SK-N-SH (cell line): ENCODE results near the gene SHROOM2. TPM values are rescaled to one million over a fixed set of nuclear protein-coding genes. Genes with fewer than 3 reads are reported as not detected.

Experiments
- CTCF ChIA-PET: fragments of 300-600, 350-600 bp; formaldehyde crosslinking; extraction: SDS; loops from one replicate; lab custom pipeline; 2021; lab: Yijun Ruan, JAX
- POLR2A ChIA-PET: fragments of 350-600 bp; sonication (Branson Sonifier 250); formaldehyde crosslinking; extraction: SDS; loops from one replicate; lab custom pipeline; 2020; ENCODE audit warnings: antibody characterized with exemption, inconsistent platforms; lab: Yijun Ruan, JAX
- DNase-seq: peaks from one replicate; pipeline ENCODE4 v3.0.0; 2012
- H2AFZ ChIP-seq: fragments of 200-600 bp; sonication (generic); 2 replicates; pipeline ENCODE4 v1.8.1; 2016; ENCODE audit warnings: antibody characterized with exemption, mild to moderate bottlenecking, low read depth
- H3F3A ChIP-seq: fragments of 200-600 bp; sonication (generic); replicated peaks from 2 replicates; pipeline ENCODE3; 2016; ENCODE audit warnings: antibody characterized with exemption, mild to moderate bottlenecking; ENCODE audit not compliant: insufficient read depth
- H3K27ac ChIP-seq, 2 experiments: fragments of 200-500 bp in 1 of 2; fragments of 200-600 bp in 1 of 2; sonication (Bioruptor generic) in 1 of 2; sonication (generic), shearing (Covaris generic) in 1 of 2; 2 replicates each; pipeline versions ENCODE4 v1.5.1 to v1.6.1; 2014 to 2016; ENCODE audit warnings: low read depth in 2 of 2, inconsistent platforms in 1 of 2, low read length in 1 of 2, mild to moderate bottlenecking in 1 of 2, mixed read lengths in 1 of 2
- H3K27me3 ChIP-seq: fragments of 200-600 bp; sonication (generic), shearing (Covaris generic); 2 replicates; pipeline ENCODE4 v1.6.1; 2016; ENCODE audit warnings: mixed run types; ENCODE audit not compliant: insufficient read depth
- H3K36me3 ChIP-seq, 2 experiments: fragments of 200-500 bp in 1 of 2; fragments of 200-600 bp in 1 of 2; sonication (Bioruptor generic) in 1 of 2; sonication (generic) in 1 of 2; replicated peaks in 1 of 2; 2 replicates each; pipeline versions ENCODE3 to v1.5.1; 2014 to 2016; ENCODE audit warnings: low read length in 1 of 2, mild to moderate bottlenecking in 1 of 2; ENCODE audit not compliant: insufficient read depth in 2 of 2, control insufficient read depth in 1 of 2
- H3K4me1 ChIP-seq, 2 experiments: fragments of 200-500 bp in 1 of 2; fragments of 200-600 bp in 1 of 2; sonication (Bioruptor generic) in 1 of 2; sonication (generic), shearing (Covaris generic) in 1 of 2; 2 replicates each; pipeline versions ENCODE4 v1.5.1 to v1.6.1; 2014 to 2016; ENCODE audit warnings: low read depth in 1 of 2, low read length in 1 of 2, mixed run types in 1 of 2; ENCODE audit not compliant: insufficient read depth in 2 of 2, control insufficient read depth in 1 of 2
- H3K4me2 ChIP-seq: fragments of 200-600 bp; sonication (generic), shearing (Covaris generic); 2 replicates; pipeline ENCODE4 v1.6.1; 2017; ENCODE audit warnings: mixed run types
- H3K4me3 ChIP-seq, 2 experiments: fragments of 200-500 bp in 1 of 2; fragments of 200-600 bp in 1 of 2; sonication (Bioruptor generic) in 1 of 2; sonication (generic), shearing (Covaris generic) in 1 of 2; 2 replicates each; pipeline versions ENCODE4 v1.5.1 to v1.8.1; 2014 to 2016; ENCODE audit warnings: low read depth in 2 of 2, inconsistent platforms in 1 of 2, low read length in 1 of 2, mild to moderate bottlenecking in 1 of 2, mixed read lengths in 1 of 2, moderate library complexity in 1 of 2
- H3K79me2 ChIP-seq: fragments of 200-600 bp; sonication (generic); 2 replicates; pipeline ENCODE4 v1.8.1; 2017; ENCODE audit warnings: mild to moderate bottlenecking; ENCODE audit not compliant: insufficient read depth
- H3K9ac ChIP-seq: fragments of 200-600 bp; sonication (generic); 2 replicates; pipeline ENCODE4 v1.6.1; 2017; ENCODE audit warnings: mixed run types
- H3K9me2 ChIP-seq: fragments of 200-600 bp; sonication (generic); 2 replicates; pipeline ENCODE4 v1.6.1; 2017; ENCODE audit warnings: mixed run types
- H3K9me3 ChIP-seq: fragments of 200-600 bp; sonication (generic); 2 replicates; pipeline ENCODE4 v1.6.1; 2017; ENCODE audit warnings: mixed run types, mild to moderate bottlenecking, moderate library complexity
- H4K20me1 ChIP-seq: fragments of 200-600 bp; sonication (generic); 2 replicates; pipeline ENCODE4 v1.6.1; 2017; ENCODE audit warnings: mild to moderate bottlenecking, mixed run types; ENCODE audit not compliant: insufficient read depth
- ELF1 ChIP-seq: IDR thresholded peaks from 2 replicates; pipeline ENCODE4 v1.4.0; 2012
- EZH2phosphoT487 ChIP-seq: fragments of 200-600 bp; sonication (generic); IDR thresholded peaks from 2 replicates; pipeline ENCODE4 v1.6.1; 2017; ENCODE audit warnings: low read depth, mixed run types, mild to moderate bottlenecking, antibody characterized with exemption, moderate library complexity, borderline replicate concordance
- FOSL2 ChIP-seq: IDR thresholded peaks from 2 replicates; pipeline ENCODE4 v1.4.0; 2012; ENCODE audit warnings: low read depth, mild to moderate bottlenecking, moderate library complexity, borderline replicate concordance
- FOXM1 ChIP-seq: IDR thresholded peaks from 2 replicates; pipeline ENCODE4 v1.4.0; 2012; ENCODE audit warnings: low read depth, mild to moderate bottlenecking
- GATA2 ChIP-seq: sonication (generic); formaldehyde crosslinking; IDR thresholded peaks from 2 replicates; pipeline ENCODE4 v1.5.0; 2020; ENCODE audit warnings: mild to moderate bottlenecking, missing genetic modification reagents
- JUND ChIP-seq: IDR thresholded peaks from 2 replicates; pipeline ENCODE4 v1.4.0; 2012
- MAX ChIP-seq: IDR thresholded peaks from 2 replicates; pipeline ENCODE4 v1.4.0; 2012; ENCODE audit warnings: low read depth
- MXI1 ChIP-seq: IDR thresholded peaks from 2 replicates; pipeline ENCODE4 v1.6.1; 2012; ENCODE audit warnings: mild to moderate bottlenecking, low read depth, low read length, improper control_type of control experiment
- NFIC ChIP-seq: IDR thresholded peaks from 2 replicates; pipeline ENCODE4 v1.4.0; 2012; ENCODE audit warnings: borderline replicate concordance
- NRF1 ChIP-seq: IDR thresholded peaks from 2 replicates; pipeline ENCODE4 v1.6.1; 2012; ENCODE audit warnings: low read depth, mild to moderate bottlenecking, low read length
- RAD21 ChIP-seq: IDR thresholded peaks from 2 replicates; pipeline ENCODE4 v1.6.1; 2012; ENCODE audit warnings: mild to moderate bottlenecking, low read length
- RFX5 ChIP-seq: IDR thresholded peaks from 2 replicates; pipeline ENCODE4 v1.6.1; 2012; ENCODE audit warnings: mild to moderate bottlenecking, improper control_type of control experiment, low read length
- RXRA ChIP-seq: IDR thresholded peaks from 2 replicates; pipeline ENCODE4 v1.4.0; 2012; ENCODE audit warnings: low read depth, mild to moderate bottlenecking, borderline replicate concordance
- SMC3 ChIP-seq: IDR thresholded peaks from 2 replicates; pipeline ENCODE4 v1.6.1; 2012; ENCODE audit warnings: low read depth, low read length, improper control_type of control experiment
- TCF12 ChIP-seq: IDR thresholded peaks from 2 replicates; pipeline ENCODE4 v1.4.0; 2012
- TEAD4 ChIP-seq: IDR thresholded peaks from 2 replicates; pipeline ENCODE4 v1.4.0; 2012; ENCODE audit warnings: mild to moderate bottlenecking, borderline replicate concordance; ENCODE audit not compliant: insufficient read depth
- USF1 ChIP-seq: IDR thresholded peaks from 2 replicates; pipeline ENCODE4 v1.4.0; 2012; ENCODE audit warnings: low read depth, borderline replicate concordance
- WGBS: methylation state at CpG from one replicate; pipeline ENCODE4 v1.1.6; 2017; ENCODE audit warnings: low lambda C conversion rate; 5-methylcytosine and 5-hydroxymethylcytosine counted together
- polyA plus RNA-seq, 3 experiments: library from polyadenylated mRNA; depleted of rRNA; stranded (reverse); fragments of >200 nt; gene quantifications; 2 replicates each; pipeline ENCODE4 v1.2.3, GENCODE V29; 2012
- TF ChIP-seq, protein P1 (sequence below): IDR thresholded peaks from 2 replicates; pipeline ENCODE4 v1.4.0; 2012; ENCODE audit warnings: low read depth, borderline replicate concordance
- TF ChIP-seq, protein P2 (sequence below): fragments of 150-350 bp; IDR thresholded peaks from 2 replicates; pipeline ENCODE4 v1.6.1; 2017; ENCODE audit warnings: antibody characterized with exemption, low read length, low read depth, borderline replicate concordance

Gene SHROOM2
- polyA plus RNA-seq, 1 of the 3 experiments (the other 2 are of a cell fraction) = not detected

GRCh38 chrX:9835585-9836210, 49.5 kb downstream of the SHROOM2 start (continued):
- TF ChIP-seq EZH2phosphoT487 (no peak), RAD21 (no peak)

- no peak for DNase-seq
- H3K9me3 ChIP-seq = no peaks in the 10 kb centered on the region
- H3K36me3 ChIP-seq = no peaks in the 10 kb centered on the region
- H3K4me2 ChIP-seq = no peak overlapping the region
- no peaks in the 10 kb centered on the region for H3K9me2 ChIP-seq
- POLR2A ChIA-PET = no interaction called here
- H3K4me3 ChIP-seq = no peak overlapping the region
- TF ChIP-seq, protein P1, sequence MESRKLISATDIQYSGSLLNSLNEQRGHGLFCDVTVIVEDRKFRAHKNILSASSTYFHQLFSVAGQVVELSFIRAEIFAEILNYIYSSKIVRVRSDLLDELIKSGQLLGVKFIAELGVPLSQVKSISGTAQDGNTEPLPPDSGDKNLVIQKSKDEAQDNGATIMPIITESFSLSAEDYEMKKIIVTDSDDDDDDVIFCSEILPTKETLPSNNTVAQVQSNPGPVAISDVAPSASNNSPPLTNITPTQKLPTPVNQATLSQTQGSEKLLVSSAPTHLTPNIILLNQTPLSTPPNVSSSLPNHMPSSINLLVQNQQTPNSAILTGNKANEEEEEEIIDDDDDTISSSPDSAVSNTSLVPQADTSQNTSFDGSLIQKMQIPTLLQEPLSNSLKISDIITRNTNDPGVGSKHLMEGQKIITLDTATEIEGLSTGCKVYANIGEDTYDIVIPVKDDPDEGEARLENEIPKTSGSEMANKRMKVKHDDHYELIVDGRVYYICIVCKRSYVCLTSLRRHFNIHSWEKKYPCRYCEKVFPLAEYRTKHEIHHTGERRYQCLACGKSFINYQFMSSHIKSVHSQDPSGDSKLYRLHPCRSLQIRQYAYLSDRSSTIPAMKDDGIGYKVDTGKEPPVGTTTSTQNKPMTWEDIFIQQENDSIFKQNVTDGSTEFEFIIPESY = no peak
- TF ChIP-seq, protein P2, sequence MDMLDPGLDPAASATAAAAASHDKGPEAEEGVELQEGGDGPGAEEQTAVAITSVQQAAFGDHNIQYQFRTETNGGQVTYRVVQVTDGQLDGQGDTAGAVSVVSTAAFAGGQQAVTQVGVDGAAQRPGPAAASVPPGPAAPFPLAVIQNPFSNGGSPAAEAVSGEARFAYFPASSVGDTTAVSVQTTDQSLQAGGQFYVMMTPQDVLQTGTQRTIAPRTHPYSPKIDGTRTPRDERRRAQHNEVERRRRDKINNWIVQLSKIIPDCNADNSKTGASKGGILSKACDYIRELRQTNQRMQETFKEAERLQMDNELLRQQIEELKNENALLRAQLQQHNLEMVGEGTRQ = no peak
- TF ChIP-seq MAX = no peak
- no peak for TF ChIP-seq NFIC
- TF ChIP-seq FOXM1 = no peak
- no peak for TF ChIP-seq NRF1
- 15% methylated on average over 4 of the region's 6 CpGs for WGBS
- H3K79me2 ChIP-seq = no peaks in the 10 kb centered on the region
- H2AFZ ChIP-seq = no peak overlapping the region
- H3K27ac ChIP-seq = no peak overlapping the region
- no peaks in the 10 kb centered on the region for H4K20me1 ChIP-seq
- no peaks in the 10 kb centered on the region for H3F3A ChIP-seq
- no peak overlapping the region for H3K9ac ChIP-seq
- no peaks in the 10 kb centered on the region for H3K4me1 ChIP-seq
- H3K27me3 ChIP-seq = no peaks in the 10 kb centered on the region; the same call in 1 of the 2 replicates
- CTCF ChIA-PET = interaction anchor here (0.6 kb wide), 1 partner anchor 253 kb away, joined by 4 read pairs; no protein-coding TSS in a partner anchor
These were observed 56.3 kb downstream of the SHROOM2 start for GRCh38 chrX:9842541-9842940.

DNA sequence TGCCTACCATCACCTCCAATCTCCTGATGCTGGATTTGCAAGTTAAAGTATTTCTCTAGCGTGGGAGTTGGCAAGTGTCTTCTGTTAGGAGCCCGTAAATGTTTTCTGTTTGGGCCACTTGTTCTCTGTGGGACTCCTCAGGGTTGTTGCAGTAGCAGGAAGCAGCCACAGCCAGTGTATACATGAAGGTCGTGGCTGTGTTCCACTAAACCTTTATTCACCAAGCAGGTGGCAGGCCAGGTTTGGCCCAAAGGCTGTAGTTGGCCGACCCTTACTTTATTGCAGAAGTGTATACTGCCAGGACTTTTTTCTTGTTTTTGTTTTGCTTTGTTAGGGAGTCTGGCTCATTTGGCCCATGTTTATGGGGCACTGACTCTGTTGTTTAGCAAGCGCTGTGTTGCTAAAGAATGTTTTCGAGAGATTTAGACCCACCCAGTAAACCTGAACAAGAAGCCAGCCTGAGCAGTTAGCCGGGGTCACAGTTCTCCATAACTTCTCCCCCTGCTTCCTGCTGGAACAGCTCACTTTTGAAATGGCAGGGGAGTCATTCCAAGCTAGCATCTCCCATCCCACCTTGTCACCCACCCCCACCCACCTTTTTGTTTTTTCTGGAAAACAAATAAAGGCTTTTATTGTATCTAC, 58.8 kb downstream of the SHROOM2 start:
- Histone ChIP-seq H3K4me1 (no peaks in the 10 kb centered on the region; a peak in 1 of 4 replicates), H3F3A (no peaks in the 10 kb centered on the region), H2AFZ (no peak overlapping the region), H3K79me2 (no peaks in the 10 kb centered on the region), H3K4me2 (no peak overlapping the region), H4K20me1 (no peaks in the 10 kb centered on the region), H3K9me3 (no peaks in the 10 kb centered on the region), H3K36me3 (no peaks in the 10 kb centered on the region), H3K27me3 (peaks cover 5% of the 10 kb centered on the region; the same call in 1 of the 2 replicates), H3K27ac (no peak overlapping the region), H3K9ac (no peak overlapping the region), H3K4me3 (no peak overlapping the region), H3K9me2 (no peaks in the 10 kb centered on the region)
- no peak for TF ChIP-seq FOXM1
- TF ChIP-seq RFX5 = no peak
- no peak for TF ChIP-seq JUND
- no peak for TF ChIP-seq USF1
- TF ChIP-seq RAD21 = no peak
- no peak for TF ChIP-seq TEAD4
- no peak for TF ChIP-seq FOSL2
- no peak for TF ChIP-seq GATA2 (CRISPR knock-in tag)
- TF ChIP-seq MXI1 = no peak
- TF ChIP-seq RXRA = no peak
- no peak for TF ChIP-seq TCF12
- TF ChIP-seq ELF1 = no peak
- TF ChIP-seq SMC3 = no peak
- ChIA-PET POLR2A (no interaction called here), CTCF (no interaction called here)
- DNase-seq = no peak
- WGBS = 28% methylated on average over 7 of the region's 7 CpGs
